K562 (cell line): Measurements from ENCODE around the gene FAM131C. TPM values are rescaled to one million over a fixed set of nuclear protein-coding genes. Genes with fewer than 3 reads are reported as not detected.

Experiments
- ADNP ChIP-seq: fragments of 200-800 bp; sonication (Bioruptor generic); IDR thresholded peaks from 2 replicates; pipeline ENCODE4 v1.6.1; 2016; ENCODE audit warnings: missing genetic modification characterization, missing compliant biosample characterization
- BRD9 ChIP-seq: fragments of 450-650 bp; IDR thresholded peaks from 2 replicates; pipeline ENCODE4 v1.6.1; 2018; ENCODE audit warnings: low read depth; ENCODE audit not compliant: partially characterized antibody
- DPF2 ChIP-seq: fragments of 450-650 bp; IDR thresholded peaks from 2 replicates; pipeline ENCODE4 v1.6.1; 2016
- EGR1 ChIP-seq: fragments of 450-650 bp; conservative IDR thresholded peaks from 2 replicates; pipeline ENCODE4 v1.6.1; 2017; ENCODE audit warnings: mild to moderate bottlenecking
- FOSL1 ChIP-seq: fragments of 200-800 bp; sonication (Bioruptor generic); conservative IDR thresholded peaks from 2 replicates; pipeline ENCODE4 v1.6.1; 2016; ENCODE audit warnings: missing genetic modification characterization, missing compliant biosample characterization
- FOXP1 ChIP-seq: sonication (generic); formaldehyde crosslinking; IDR thresholded peaks from 2 replicates; pipeline ENCODE4 v1.8.0; 2022; ENCODE audit warnings: mild to moderate bottlenecking, missing genetic modification reagents
- GTF2E2 ChIP-seq: fragments of 200-800 bp; sonication (Bioruptor generic); IDR thresholded peaks from 2 replicates; pipeline ENCODE4 v1.6.1; 2016; ENCODE audit warnings: missing genetic modification characterization, missing compliant biosample characterization
- HLTF ChIP-seq: fragments of 450-650 bp; IDR thresholded peaks from 2 replicates; pipeline ENCODE4 v1.6.1; 2016
- IFI16 ChIP-seq: fragments of 250-450 bp; sonication (Bioruptor Pico); IDR thresholded peaks from 2 replicates; pipeline ENCODE4 v2.1.2; 2022; ENCODE audit warnings: mild to moderate bottlenecking, inconsistent platforms
- JUN ChIP-seq, 2 experiments: sonication (generic) in 1 of 2; formaldehyde crosslinking in 1 of 2; IDR thresholded peaks; 2 replicates each; pipeline versions ENCODE4 v1.6.1 to v1.8.0; 2012 to 2022; ENCODE audit warnings: borderline replicate concordance in 2 of 2, mild to moderate bottlenecking in 2 of 2, improper control_type of control experiment in 1 of 2, low read depth in 1 of 2, low read length in 1 of 2, missing genetic modification reagents in 1 of 2
- MNT ChIP-seq, 2 experiments: fragments of 450-650 bp; conservative IDR thresholded peaks; 2 replicates each; pipeline ENCODE4 v1.6.1; 2017; ENCODE audit warnings: mild to moderate bottlenecking in 2 of 2, moderate library complexity in 2 of 2
- POLR2G ChIP-seq: fragments of 200-400 bp; formaldehyde crosslinking; IDR thresholded peaks from 2 replicates; pipeline ENCODE4 v1.6.1; 2017; ENCODE audit warnings: low read depth, mild to moderate bottlenecking, antibody characterized with exemption, low read length, moderate library complexity
- RBM25 ChIP-seq: fragments of 200-400 bp; formaldehyde crosslinking; IDR thresholded peaks from 2 replicates; pipeline ENCODE4 v1.6.1; 2018; ENCODE audit warnings: low read length, low read depth, moderate library complexity; ENCODE audit not compliant: severe bottlenecking
- REST ChIP-seq, 2 experiments: fragments of 450-650 bp; formaldehyde crosslinking in 1 of 2; IDR thresholded peaks; 2 replicates each; pipeline versions ENCODE4 v1.4.0 to v1.6.1; 2014 to 2020; ENCODE audit warnings: mild to moderate bottlenecking in 2 of 2, borderline replicate concordance in 1 of 2, low read depth in 1 of 2
- SOX6 ChIP-seq: fragments of 450-650 bp; IDR thresholded peaks from 2 replicates; pipeline ENCODE4 v1.6.1; 2014; ENCODE audit warnings: mild to moderate bottlenecking
- SUPT5H ChIP-seq: fragments of 450-650 bp; IDR thresholded peaks from 2 replicates; pipeline ENCODE4 v1.6.1; 2016
- XRCC3 ChIP-seq: fragments of 450-650 bp; IDR thresholded peaks from 2 replicates; pipeline ENCODE4 v1.6.1; 2017; ENCODE audit warnings: mild to moderate bottlenecking, moderate library complexity
- ZBTB8A ChIP-seq: fragments of 450-650 bp; IDR thresholded peaks from 2 replicates; pipeline ENCODE4 v1.6.1; 2018; ENCODE audit warnings: mild to moderate bottlenecking, moderate library complexity; ENCODE audit not compliant: partially characterized antibody
- ZNF699 ChIP-seq: fragments of 250-450 bp; sonication (Bioruptor Pico); IDR thresholded peaks from 2 replicates; pipeline ENCODE4 v1.8.0; 2021; ENCODE audit warnings: mild to moderate bottlenecking, moderate library complexity; ENCODE audit not compliant: insufficient replicate concordance
- polyA plus RNA-seq, 8 experiments: library from polyadenylated mRNA; depleted of rRNA in 4 of 8; stranded (reverse) in 5 of 8; unstranded in 3 of 8; fragments of >200 nt; fragmentation: Nextera tagmentation in 2 of 8; fragmentation: Illumina TruSeq in 1 of 8; extraction: Ambion mirVana in 2 of 8; extraction: Trizol in 1 of 8; gene quantifications; 2 replicates each; pipeline versions ENCODE4 v1.2.1 to v1.2.3, GENCODE V29; 2011 to 2014; ENCODE audit warnings: inconsistent platforms in 1 of 8, missing spikeins in 1 of 8
- total RNA-seq, 7 experiments: library from RNA; depleted of rRNA in 6 of 7; stranded (reverse); fragments of >200 nt in 6 of 7; fragmentation: Illumina TruSeq in 2 of 7; extraction: Trizol in 2 of 7; gene quantifications; 2 replicates each; pipeline versions ENCODE4 v1.2.1 to v1.2.3, GENCODE V29; 2011 to 2021; ENCODE audit warnings: low replicate concordance in 1 of 7

The FAM131C gene
- total and polyA plus RNA-seq, 9 of the 15 experiments (the other 6 are each of a cell fraction or from before 2014, with no cell fraction given): 0.10 to 0.29 (median 0.16) TPM; not detected in 6

DNA sequence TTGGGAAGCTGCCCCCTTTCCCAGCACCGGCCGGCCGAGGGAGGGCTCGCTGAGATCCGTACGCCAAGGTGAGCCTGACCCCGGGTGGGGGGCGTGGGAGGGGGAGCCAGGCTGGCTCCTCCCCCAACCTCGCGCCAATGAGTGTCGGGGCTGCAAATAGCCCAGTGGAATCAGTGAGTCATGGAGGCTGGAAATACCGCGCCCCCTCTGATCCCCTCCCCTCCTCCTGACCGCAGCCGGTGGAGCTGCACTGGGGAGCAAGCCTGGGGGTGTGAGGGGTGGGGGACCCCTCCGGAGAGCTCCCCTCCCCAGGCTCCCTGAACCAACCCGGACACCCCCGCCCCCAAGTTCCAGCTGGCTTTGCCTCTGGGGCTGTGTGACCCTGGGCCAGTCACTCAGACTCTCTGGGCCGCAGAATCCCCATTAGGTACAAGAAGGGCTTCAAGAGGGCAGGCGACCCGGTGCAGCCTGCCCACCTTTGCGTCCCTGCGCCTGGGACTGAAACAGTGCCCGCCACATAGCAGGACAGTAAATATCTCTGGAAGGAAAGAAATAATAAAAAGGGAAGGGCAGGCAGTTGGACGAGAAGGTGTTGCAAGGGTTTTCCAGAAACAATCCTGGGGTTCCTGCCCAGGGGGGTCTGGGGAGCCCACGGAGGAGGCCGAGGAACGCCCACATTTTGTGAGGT lies 60.1 kb downstream of the FAM131C start (continued):
- TF ChIP-seq RBM25: peak; percentile 88
- no peak for TF ChIP-seq ZNF699
- no peak for TF ChIP-seq ZBTB8A
- TF ChIP-seq EGR1: peak; percentile 62
- TF ChIP-seq DPF2: peak; percentile 82
- no peak for TF ChIP-seq XRCC3
- no peak for TF ChIP-seq REST (IDR thresholded peaks at IDR 0.05; ENCODE audit: borderline replicate concordance)
- TF ChIP-seq REST (CRISPR knock-in tag; IDR thresholded peaks at IDR 0.05; ENCODE audit: low read depth): no peak
- TF ChIP-seq POLR2G: peak; percentile 77
- TF ChIP-seq ADNP: peak; percentile 89
- TF ChIP-seq JUN (IDR thresholded peaks at IDR 0.05; ENCODE audit: borderline replicate concordance, low read depth, low read length): peak; percentile 93
- peak; percentile 92 for TF ChIP-seq JUN (CRISPR knock-in tag; IDR thresholded peaks at IDR 0.05; ENCODE audit: borderline replicate concordance)
- TF ChIP-seq FOSL1 (tag): peak; percentile 100
- TF ChIP-seq SOX6: no peak
- TF ChIP-seq HLTF: no peak
- peak; percentile 100 for TF ChIP-seq BRD9
- 0 out of 2 replicates have a peak, but pooled peaks have one; percentile 5 for TF ChIP-seq SUPT5H
- 0 out of 2 replicates have a peak, but pooled peaks have one; percentile 8 for TF ChIP-seq GTF2E2
- TF ChIP-seq FOXP1 (CRISPR knock-in tag): no peak
- TF ChIP-seq MNT (conservative IDR thresholded peaks at IDR 0.05): peak in 1 of 2 experiments; percentile 35; a peak in 1 of 4 replicates
- TF ChIP-seq IFI16: no peak
